CD4-positive, alpha-beta memory T cell (primary cell): ENCODE results near the gene ADD2. TPM values are rescaled to one million over a fixed set of nuclear protein-coding genes. Genes with fewer than 3 reads are reported as not detected.

ENCODE experiments used
- CTCF ChIA-PET: fragments of 350-600 bp; sonication (Branson Sonifier 250); formaldehyde crosslinking; loops from one replicate; lab custom pipeline; 2021; ENCODE audit warnings: inconsistent platforms; ENCODE audit not compliant: partially characterized antibody; lab: Charles Lee
- POLR2A ChIA-PET: fragments of 350-600 bp; sonication (Branson Sonifier 250); formaldehyde crosslinking; loops from one replicate; lab custom pipeline; 2021; ENCODE audit not compliant: partially characterized antibody; lab: Charles Lee
- DNase-seq, 5 donors: peaks; one replicate each; pipeline versions ENCODE4 v3.0.0 to v3.0.0-alpha.2; 2020 to 2022; ENCODE audit warnings: mixed read lengths in 1 of 5
- H3K27ac ChIP-seq: one replicate; pipeline ENCODE4 v1.7.0; 2013; ENCODE audit warnings: low read depth, low read length
- H3K27me3 ChIP-seq: 2 replicates; pipeline ENCODE4 v1.7.0; 2013; ENCODE audit warnings: mild to moderate bottlenecking, low read length, moderate library complexity; ENCODE audit not compliant: insufficient read depth
- H3K36me3 ChIP-seq: 2 replicates; pipeline ENCODE4 v1.7.0; 2013; ENCODE audit warnings: mild to moderate bottlenecking, low read length, moderate library complexity; ENCODE audit not compliant: insufficient read depth
- H3K4me1 ChIP-seq: 2 replicates; pipeline ENCODE4 v1.7.0; 2013; ENCODE audit warnings: mild to moderate bottlenecking, low read length, moderate library complexity; ENCODE audit not compliant: insufficient read depth
- H3K4me3 ChIP-seq, 2 donors: one replicate each; pipeline ENCODE4 v1.7.0; 2013; ENCODE audit warnings: low read length in 2 of 2, mild to moderate bottlenecking in 1 of 2
- H3K9me3 ChIP-seq, 2 donors: one replicate each; pipeline ENCODE4 v1.7.0; 2013; ENCODE audit warnings: low read length in 2 of 2, control low read depth in 1 of 2; ENCODE audit not compliant: control insufficient read depth in 1 of 2
- H3K27ac Mint-ChIP-seq, 7 donors: one replicate each; pipeline ENCODE4 v1.8.0; 2020 to 2021; ENCODE audit warnings: mixed read lengths in 7 of 7, mild to moderate bottlenecking in 6 of 7, inconsistent platforms in 3 of 7, moderate library complexity in 3 of 7
- H3K27me3 Mint-ChIP-seq, 2 donors: one replicate each; pipeline ENCODE4 v1.8.0; 2020 to 2021; ENCODE audit warnings: mixed read lengths in 2 of 2
- H3K36me3 Mint-ChIP-seq, 2 donors: one replicate each; pipeline ENCODE4 v1.8.0; 2020 to 2021; ENCODE audit warnings: mixed read lengths in 2 of 2, inconsistent platforms in 1 of 2, mild to moderate bottlenecking in 1 of 2
- H3K4me1 Mint-ChIP-seq, 4 donors: one replicate each; pipeline ENCODE4 v1.8.0; 2020 to 2021; ENCODE audit warnings: mixed read lengths in 4 of 4, mild to moderate bottlenecking in 1 of 4
- H3K4me3 Mint-ChIP-seq, 8 donors: one replicate each; pipeline ENCODE4 v1.8.0; 2020 to 2021; ENCODE audit warnings: mixed read lengths in 8 of 8, mild to moderate bottlenecking in 7 of 8, moderate library complexity in 6 of 8, inconsistent platforms in 3 of 8
- H3K9me3 Mint-ChIP-seq, 8 donors: one replicate each; pipeline ENCODE4 v1.8.0; 2020 to 2021; ENCODE audit warnings: mixed read lengths in 8 of 8, mild to moderate bottlenecking in 5 of 8, inconsistent platforms in 3 of 8, moderate library complexity in 1 of 8
- intact Hi-C: fragments of 100-400 bp; cut with micrococcal nuclease; formaldehyde crosslinking; loops from one replicate; pipeline ENCODE4 v1.15.1; 2023
- polyA plus RNA-seq, 2 donors: library from polyadenylated mRNA; unstranded; fragments of 300-500 nt; fragmentation: Illumina TruSeq; gene quantifications; one replicate each; pipeline ENCODE4 v1.2.3, GENCODE V29; 2021
- total RNA-seq, 2 experiments: library from RNA; stranded (reverse); gene quantifications; one replicate each; pipeline ENCODE4 v1.2.3, GENCODE V29; 2021

The ADD2 gene
- total and polyA plus RNA-seq, 4 experiments from 2014 or later = 0.41 to 1.1 (median 0.94) TPM; not detected in 1

- no peak overlapping the region for H3K4me3 Mint-ChIP-seq
- H3K27me3 ChIP-seq = no peaks in the 10 kb centered on the region
- H3K36me3 Mint-ChIP-seq = no peaks in the 10 kb centered on the region
- no peaks in the 10 kb centered on the region for H3K9me3 Mint-ChIP-seq
- no peaks in the 10 kb centered on the region for H3K9me3 ChIP-seq
- H3K4me1 ChIP-seq = no peaks in the 10 kb centered on the region
- H3K27me3 Mint-ChIP-seq = peaks cover 8 to 15% of the 10 kb centered on the region in 2 donors
- H3K27ac Mint-ChIP-seq = no peak overlapping the region
- no peak for DNase-seq
- CTCF ChIA-PET = no interaction called here
- no peak overlapping the region for H3K4me3 ChIP-seq
- H3K4me1 Mint-ChIP-seq = no peaks in the 10 kb centered on the region
- no peaks in the 10 kb centered on the region for H3K36me3 ChIP-seq
- H3K27ac ChIP-seq = no peak overlapping the region
- intact Hi-C loops = no loop called here
- POLR2A ChIA-PET = no interaction called here
Observed at GRCh38 chr2:70698847-70699246, 69.2 kb downstream of the ADD2 start.

GRCh38 chr2:70697603-70698383 lies 70.2 kb downstream of the ADD2 start:
- H3K36me3 ChIP-seq = no peaks in the 10 kb centered on the region
- no peaks in the 10 kb centered on the region for H3K4me1 ChIP-seq
- no peaks in the 10 kb centered on the region for H3K27me3 ChIP-seq
- Mint-ChIP-seq H3K36me3 (no peaks in the 10 kb centered on the region), H3K9me3 (no peaks in the 10 kb centered on the region), H3K27ac (no peak overlapping the region), H3K4me3 (no peak overlapping the region), H3K4me1 (no peaks in the 10 kb centered on the region), H3K27me3 (peaks cover 8 to 16% of the 10 kb centered on the region in 2 donors)
- H3K4me3 ChIP-seq = no peak overlapping the region
- no peak for DNase-seq
- H3K27ac ChIP-seq = no peak overlapping the region
- ChIA-PET POLR2A (no interaction called here), CTCF (no interaction called here)
- intact Hi-C loops = no loop called here
- H3K9me3 ChIP-seq = no peaks in the 10 kb centered on the region

GRCh38 chr2:70696142-70696541 lies 71.9 kb downstream of the ADD2 start:
- Mint-ChIP-seq H3K4me1 (no peaks in the 10 kb centered on the region), H3K27ac (no peak overlapping the region), H3K4me3 (no peak overlapping the region), H3K36me3 (no peaks in the 10 kb centered on the region), H3K9me3 (no peaks in the 10 kb centered on the region), H3K27me3 (peaks cover 8 to 18% of the 10 kb centered on the region in 2 donors)
- H3K27ac ChIP-seq = no peak overlapping the region
- CTCF ChIA-PET = no interaction called here
- no peaks in the 10 kb centered on the region for H3K36me3 ChIP-seq
- no peaks in the 10 kb centered on the region for H3K4me1 ChIP-seq
- no peak overlapping the region for H3K4me3 ChIP-seq
- POLR2A ChIA-PET = no interaction called here
- DNase-seq = no peak
- no peaks in the 10 kb centered on the region for H3K27me3 ChIP-seq
- H3K9me3 ChIP-seq = no peaks in the 10 kb centered on the region
- intact Hi-C loops = no loop called here

DNA sequence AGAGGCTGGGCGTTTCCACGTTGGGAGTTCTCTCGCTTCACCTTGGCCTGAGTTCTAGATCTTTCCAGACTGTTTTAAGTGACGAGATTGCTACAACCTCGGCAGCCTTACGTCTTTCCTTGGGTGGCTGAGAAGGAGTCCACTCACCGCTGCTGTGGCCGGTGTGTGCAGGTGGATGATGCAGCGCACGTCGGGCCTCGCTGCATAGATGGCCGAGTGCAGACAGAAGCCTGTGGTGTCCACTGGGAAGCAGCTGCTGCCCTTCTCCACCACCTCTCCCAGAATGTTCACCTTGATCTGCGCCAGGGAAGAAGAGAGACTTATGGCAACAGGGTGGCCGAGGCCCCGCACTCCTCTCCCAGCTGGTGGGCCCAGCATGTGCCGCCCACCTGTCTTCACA lies 75.7 kb downstream of the ADD2 start:
- ChIA-PET CTCF (no interaction called here), POLR2A (no interaction called here)
- Histone ChIP-seq H3K4me1 (no peaks in the 10 kb centered on the region), H3K27me3 (no peaks in the 10 kb centered on the region), H3K9me3 (no peaks in the 10 kb centered on the region), H3K4me3 (no peak overlapping the region), H3K36me3 (no peaks in the 10 kb centered on the region), H3K27ac (no peak overlapping the region)
- H3K27me3 Mint-ChIP-seq = peaks cover 7 to 16% of the 10 kb centered on the region in 2 donors
- no peak overlapping the region for H3K27ac Mint-ChIP-seq
- H3K4me1 Mint-ChIP-seq = no peaks in the 10 kb centered on the region
- no peaks in the 10 kb centered on the region for H3K9me3 Mint-ChIP-seq
- no peaks in the 10 kb centered on the region for H3K36me3 Mint-ChIP-seq
- DNase-seq = no peak
- intact Hi-C loops = no loop called here
- H3K4me3 Mint-ChIP-seq = no peak overlapping the region

DNA sequence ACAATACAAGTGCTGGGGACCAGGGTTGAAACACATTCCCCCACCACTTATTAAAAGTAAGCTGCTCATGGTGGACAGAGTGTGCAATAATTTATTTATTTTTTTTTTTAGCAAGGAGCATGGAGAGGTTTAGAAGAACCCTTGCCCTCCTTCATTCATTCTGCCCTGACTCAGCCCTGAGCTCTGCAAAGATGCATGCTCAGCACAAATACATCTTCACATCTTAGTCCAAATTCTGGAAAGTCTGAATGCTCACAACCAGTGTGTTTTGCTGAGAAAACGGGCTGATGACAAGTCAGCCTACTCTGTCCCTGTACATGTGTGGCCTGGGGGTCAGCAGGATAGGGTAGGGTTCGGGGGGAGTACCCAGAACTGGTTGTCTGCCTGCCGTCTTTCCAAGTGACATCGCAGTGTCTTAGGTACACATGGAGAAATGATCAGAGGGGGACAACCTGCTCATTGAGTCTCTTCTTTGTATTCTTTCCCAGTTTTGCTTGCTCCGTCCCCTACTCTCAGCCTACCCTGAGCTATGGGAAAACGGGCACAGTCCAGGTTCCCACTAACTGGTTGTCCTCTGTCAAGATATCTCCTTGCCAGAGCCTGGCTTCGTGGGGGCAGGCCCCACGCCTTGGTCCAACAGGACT lies 76.4 kb downstream of the ADD2 start:
- no peak overlapping the region for H3K27ac Mint-ChIP-seq
- DNase-seq = no peak
- no peaks in the 10 kb centered on the region for H3K9me3 Mint-ChIP-seq
- Histone ChIP-seq H3K27me3 (no peaks in the 10 kb centered on the region), H3K36me3 (no peaks in the 10 kb centered on the region), H3K9me3 (no peaks in the 10 kb centered on the region), H3K4me1 (no peaks in the 10 kb centered on the region), H3K27ac (no peak overlapping the region), H3K4me3 (no peak overlapping the region)
- CTCF ChIA-PET = no interaction called here
- intact Hi-C loops = no loop called here
- POLR2A ChIA-PET = no interaction called here
- H3K27me3 Mint-ChIP-seq = peaks cover 7 to 15% of the 10 kb centered on the region in 2 donors
- no peak overlapping the region for H3K4me3 Mint-ChIP-seq
- H3K36me3 Mint-ChIP-seq = no peaks in the 10 kb centered on the region
- H3K4me1 Mint-ChIP-seq = no peaks in the 10 kb centered on the region

- H3K27me3 ChIP-seq = no peaks in the 10 kb centered on the region
- intact Hi-C loops = no loop called here
- ChIA-PET CTCF (no interaction called here), POLR2A (no interaction called here)
- no peaks in the 10 kb centered on the region for H3K9me3 ChIP-seq
- no peaks in the 10 kb centered on the region for H3K36me3 ChIP-seq
- H3K36me3 Mint-ChIP-seq = no peaks in the 10 kb centered on the region
- H3K4me3 ChIP-seq = no peak overlapping the region
- H3K27me3 Mint-ChIP-seq = peaks cover 7 to 17% of the 10 kb centered on the region in 2 donors
- H3K27ac Mint-ChIP-seq = no peak overlapping the region
- no peak overlapping the region for H3K4me3 Mint-ChIP-seq
- H3K9me3 Mint-ChIP-seq = no peaks in the 10 kb centered on the region
- no peak for DNase-seq
- H3K4me1 ChIP-seq = no peaks in the 10 kb centered on the region
- H3K4me1 Mint-ChIP-seq = no peaks in the 10 kb centered on the region
- no peak overlapping the region for H3K27ac ChIP-seq
Observed at GRCh38 chr2:70690846-70691245, 77.2 kb downstream of the ADD2 start.

DNA sequence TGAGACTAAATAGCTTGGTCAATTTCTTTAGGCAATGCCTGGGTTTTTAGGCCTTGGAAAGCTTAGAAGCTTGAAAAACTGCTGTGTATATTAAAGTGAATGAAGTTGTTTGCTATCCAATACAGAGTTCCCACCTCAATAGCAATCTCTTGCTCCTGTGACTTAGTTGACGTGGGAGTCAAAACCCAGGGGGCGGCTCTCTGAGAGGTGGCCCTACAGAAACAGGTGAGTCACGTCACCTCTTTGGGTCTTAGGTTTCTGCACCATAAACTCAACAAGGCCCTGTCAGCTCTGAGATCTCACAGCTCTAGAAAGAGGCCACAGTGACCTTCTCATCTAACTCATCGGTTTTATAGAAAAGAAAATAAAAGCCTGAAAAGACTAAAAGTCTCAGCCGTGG lies 79.6 kb downstream of the ADD2 start:
- intact Hi-C loops = no loop called here
- H3K4me1 ChIP-seq = no peaks in the 10 kb centered on the region
- H3K36me3 Mint-ChIP-seq = no peaks in the 10 kb centered on the region
- no peaks in the 10 kb centered on the region for H3K4me1 Mint-ChIP-seq
- ChIA-PET CTCF (interaction anchor here (1.0 kb wide), 1 partner anchor 384 kb away, joined by 3 read pairs; no protein-coding TSS in a partner anchor), POLR2A (no interaction called here)
- H3K9me3 Mint-ChIP-seq = no peaks in the 10 kb centered on the region
- H3K4me3 Mint-ChIP-seq = no peak overlapping the region
- no peaks in the 10 kb centered on the region for H3K36me3 ChIP-seq
- no peak for DNase-seq
- H3K27ac Mint-ChIP-seq = no peak overlapping the region
- H3K27me3 Mint-ChIP-seq = peaks cover 5 to 8% of the 10 kb centered on the region in 2 donors
- H3K4me3 ChIP-seq = no peak overlapping the region
- no peaks in the 10 kb centered on the region for H3K27me3 ChIP-seq
- H3K27ac ChIP-seq = no peak overlapping the region
- no peaks in the 10 kb centered on the region for H3K9me3 ChIP-seq
